Measurements from ENCODE around the gene SSBP2. TPM values are rescaled to one million over a fixed set of nuclear protein-coding genes. Genes with fewer than 3 reads are reported as not detected.

SSBP2 gene
- total and polyA plus RNA-seq, 2 of the 8 experiments (the other 6 are each of a cell fraction or from before 2014, with no cell fraction given): 21.5 to 36.2 TPM

GRCh38 chr5:81753429-81753828, 2.5 kb upstream of the SSBP2 start:
- Histone ChIP-seq H3K23me2 (ENCODE audit: low read depth, low read length) (peaks cover 10% of the 10 kb centered on the region), H3K4ac (replicated peaks; ENCODE audit: insufficient read length, low read depth, low read length) (no peak overlapping the region), H2BK15ac (ENCODE audit: low read length) (no peak overlapping the region), H2AFZ (ENCODE audit: low read length) (no peak overlapping the region), H2AK5ac (ENCODE audit: low read depth, low read length) (no peak overlapping the region), H2BK5ac (ENCODE audit: low read depth, low read length) (no peak overlapping the region), H3K56ac (replicated peaks; ENCODE audit: insufficient read length, low read depth, low read length) (no peak overlapping the region), H3K79me1 (ENCODE audit: low read depth, low read length) (no peaks in the 10 kb centered on the region), H3K27ac (ENCODE audit: low read depth, low read length) (no peak overlapping the region), H3K4me3 (ENCODE audit: extremely low read depth in 1 of 4, insufficient read depth in 2 of 4, low read depth in 3 of 4, low read length in 4 of 4) (no peak overlapping the region), H3K18ac (ENCODE audit: extremely low read depth, low read length) (no peak overlapping the region), H3K27me3 (replicated peaks in 1 of 4; ENCODE audit: control insufficient read depth in 3 of 4, extremely low read depth in 1 of 4, insufficient read depth in 3 of 4, low read length in 3 of 4) (no peaks in the 10 kb centered on the region; a peak in 1 of 7 replicates), H3K4me1 (replicated peaks in 1 of 4; ENCODE audit: control insufficient read depth in 3 of 4, insufficient read depth in 4 of 4, low read length in 3 of 4) (peaks cover 8 to 31% (median 13%) of the 10 kb centered on the region in 4 experiments; a peak in 6 of 7 replicates), H3K4me2 (ENCODE audit: insufficient read depth in 1 of 2, low read depth in 2 of 2, low read length in 2 of 2) (no peak overlapping the region), H3K9me3 (ENCODE audit: insufficient read depth in 2 of 2, low read depth in 1 of 2, low read length in 1 of 2) (no peaks in the 10 kb centered on the region), H4K5ac (ENCODE audit: insufficient read length, low read depth, low read length) (no peak overlapping the region), H2BK120ac (replicated peaks; ENCODE audit: low read depth, low read length) (peak overlapping the region; percentile 47), H2BK12ac (ENCODE audit: low read depth, low read length) (peak overlapping the region; percentile 30; the same call in 1 of the 2 replicates), H3K79me2 (ENCODE audit: control insufficient read depth in 1 of 2, insufficient read depth in 2 of 2, low read length in 2 of 2) (peaks cover 0 to 5% of the 10 kb centered on the region in 2 experiments; a peak in 1 of 4 replicates), H4K91ac (replicated peaks; ENCODE audit: insufficient read length, low read length) (no peak overlapping the region), H3K9ac (replicated peaks in 1 of 4; ENCODE audit: extremely low read depth in 1 of 4, low read depth in 3 of 4, low read length in 3 of 4) (no peak overlapping the region), H3K14ac (ENCODE audit: insufficient read length) (no peak overlapping the region), H4K20me1 (replicated peaks in 1 of 2; ENCODE audit: control insufficient read depth in 1 of 2, insufficient read depth in 2 of 2, low read length in 2 of 2) (no peaks in the 10 kb centered on the region), H2BK20ac (ENCODE audit: low read length) (no peak overlapping the region), H4K8ac (ENCODE audit: extremely low read depth, insufficient read depth, low read length) (no peak overlapping the region), H3K36me3 (ENCODE audit: control insufficient read depth in 2 of 4, insufficient read depth in 4 of 4, low read length in 3 of 4) (no peaks in the 10 kb centered on the region), H3K23ac (ENCODE audit: insufficient read length) (no peak overlapping the region)
- no peak for FAIRE-seq
- 2% methylated on average over 2 of the region's 2 CpGs; no CpG with 5 or more reads in 1 of the 2 experiments for WGBS, 2 experiments (ENCODE audit: extremely low coverage in 1 of 2, insufficient coverage in 1 of 2, insufficient read length in 1 of 2, insufficient replicate concordance in 2 of 2, low coverage in 1 of 2, low lambda C conversion rate in 2 of 2, missing lambda C conversion rate in 1 of 2)
- CTCF ChIA-PET (ENCODE audit: partially characterized antibody): interaction anchor here (0.6 to 3.3 kb wide), 5 partner anchors 39 to 472 kb away, joined by 3 to 21 read pairs (median 4); no protein-coding TSS in a partner anchor
- POLR2A ChIA-PET (ENCODE audit: partially characterized antibody): interaction anchor here (8.0 kb wide), 1 partner anchor 96 kb away, joined by 157 read pairs; no protein-coding TSS in a partner anchor
- no peak for DNase-seq (ENCODE audit: low read depth in 1 of 2, low spot score in 2 of 2)
- TF ChIP-seq EZH2 (IDR thresholded peaks at IDR 0.05; ENCODE audit: low read depth, low read length, severe bottlenecking) (no peak), SRF (IDR thresholded peaks at IDR 0.05; ENCODE audit: low read depth, low read length) (no peak), ZNF274 (IDR thresholded peaks at IDR 0.05; ENCODE audit: borderline replicate concordance, extremely low read depth, low read length) (no peak), SUZ12 (IDR thresholded peaks at IDR 0.05; ENCODE audit: low read length) (no peak), RNF2 (IDR thresholded peaks at IDR 0.05; ENCODE audit: borderline replicate concordance, low read depth, low read length, missing control alignments, poor library complexity, severe bottlenecking) (no peak), CBX5 (IDR thresholded peaks at IDR 0.05; ENCODE audit: low read depth, low read length) (no peak), NRF1 (IDR thresholded peaks at IDR 0.05; ENCODE audit: low read depth, low read length) (no peak), GTF2F1 (IDR thresholded peaks at IDR 0.05; ENCODE audit: borderline replicate concordance, low read depth, low read length) (no peak), RXRA (IDR thresholded peaks at IDR 0.05; ENCODE audit: insufficient read depth, low read depth, low read length) (no peak), E2F6 (IDR thresholded peaks at IDR 0.05) (no peak), EGR1 (IDR thresholded peaks at IDR 0.05; ENCODE audit: borderline replicate concordance, low read depth, low read length) (no peak), JUN (IDR thresholded peaks at IDR 0.05; ENCODE audit: low read depth, low read length) (no peak)
